Cardiac fibroblast (primary cell): ENCODE measurements around the gene ZNF142.

ENCODE experiments used
- DNase-seq, 2 donors: peaks; one replicate each; pipeline versions ENCODE4 v3.0.0 to v3.0.0-alpha.2; 2010; ENCODE audit warnings: low read depth in 2 of 2
- H3K4me3 ChIP-seq, 2 donors: replicated peaks in 1 of 2; 1 replicate in 1 of 2; 2 replicates in 1 of 2; pipeline ENCODE4 v1.5.1; 2011; ENCODE audit warnings: low read depth in 2 of 2, low read length in 2 of 2, mild to moderate bottlenecking in 2 of 2, moderate library complexity in 1 of 2
- TF ChIP-seq, protein P1 (sequence below): IDR thresholded peaks from one replicate; pipeline ENCODE4 v1.5.1; 2011; ENCODE audit warnings: low read depth, mild to moderate bottlenecking, low read length, inconsistent platforms

ZNF142 gene

DNA sequence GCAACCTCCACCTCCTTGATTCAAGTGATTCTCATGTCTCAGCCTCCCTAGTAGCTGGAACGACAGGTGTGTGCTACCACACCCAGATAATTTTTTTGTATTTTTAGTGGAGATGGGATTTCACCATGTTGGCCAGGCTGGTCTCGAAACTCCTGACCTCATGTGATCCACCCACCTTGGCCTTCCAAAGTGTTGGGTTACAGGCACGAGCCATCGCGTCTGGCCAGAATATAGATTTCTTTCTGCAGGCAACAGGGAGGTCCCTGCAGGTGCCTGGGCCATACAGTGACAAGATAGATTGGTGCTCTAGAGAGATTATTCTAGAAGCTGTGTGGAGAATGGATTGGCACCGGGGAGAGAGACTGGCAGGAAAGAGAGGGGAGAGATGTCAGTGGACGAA lies 38.4 kb downstream of the ZNF142 start:
- no peak for DNase-seq
- no peak overlapping the region for H3K4me3 ChIP-seq
- TF ChIP-seq, protein P1, sequence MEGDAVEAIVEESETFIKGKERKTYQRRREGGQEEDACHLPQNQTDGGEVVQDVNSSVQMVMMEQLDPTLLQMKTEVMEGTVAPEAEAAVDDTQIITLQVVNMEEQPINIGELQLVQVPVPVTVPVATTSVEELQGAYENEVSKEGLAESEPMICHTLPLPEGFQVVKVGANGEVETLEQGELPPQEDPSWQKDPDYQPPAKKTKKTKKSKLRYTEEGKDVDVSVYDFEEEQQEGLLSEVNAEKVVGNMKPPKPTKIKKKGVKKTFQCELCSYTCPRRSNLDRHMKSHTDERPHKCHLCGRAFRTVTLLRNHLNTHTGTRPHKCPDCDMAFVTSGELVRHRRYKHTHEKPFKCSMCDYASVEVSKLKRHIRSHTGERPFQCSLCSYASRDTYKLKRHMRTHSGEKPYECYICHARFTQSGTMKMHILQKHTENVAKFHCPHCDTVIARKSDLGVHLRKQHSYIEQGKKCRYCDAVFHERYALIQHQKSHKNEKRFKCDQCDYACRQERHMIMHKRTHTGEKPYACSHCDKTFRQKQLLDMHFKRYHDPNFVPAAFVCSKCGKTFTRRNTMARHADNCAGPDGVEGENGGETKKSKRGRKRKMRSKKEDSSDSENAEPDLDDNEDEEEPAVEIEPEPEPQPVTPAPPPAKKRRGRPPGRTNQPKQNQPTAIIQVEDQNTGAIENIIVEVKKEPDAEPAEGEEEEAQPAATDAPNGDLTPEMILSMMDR, result no peak

DNA sequence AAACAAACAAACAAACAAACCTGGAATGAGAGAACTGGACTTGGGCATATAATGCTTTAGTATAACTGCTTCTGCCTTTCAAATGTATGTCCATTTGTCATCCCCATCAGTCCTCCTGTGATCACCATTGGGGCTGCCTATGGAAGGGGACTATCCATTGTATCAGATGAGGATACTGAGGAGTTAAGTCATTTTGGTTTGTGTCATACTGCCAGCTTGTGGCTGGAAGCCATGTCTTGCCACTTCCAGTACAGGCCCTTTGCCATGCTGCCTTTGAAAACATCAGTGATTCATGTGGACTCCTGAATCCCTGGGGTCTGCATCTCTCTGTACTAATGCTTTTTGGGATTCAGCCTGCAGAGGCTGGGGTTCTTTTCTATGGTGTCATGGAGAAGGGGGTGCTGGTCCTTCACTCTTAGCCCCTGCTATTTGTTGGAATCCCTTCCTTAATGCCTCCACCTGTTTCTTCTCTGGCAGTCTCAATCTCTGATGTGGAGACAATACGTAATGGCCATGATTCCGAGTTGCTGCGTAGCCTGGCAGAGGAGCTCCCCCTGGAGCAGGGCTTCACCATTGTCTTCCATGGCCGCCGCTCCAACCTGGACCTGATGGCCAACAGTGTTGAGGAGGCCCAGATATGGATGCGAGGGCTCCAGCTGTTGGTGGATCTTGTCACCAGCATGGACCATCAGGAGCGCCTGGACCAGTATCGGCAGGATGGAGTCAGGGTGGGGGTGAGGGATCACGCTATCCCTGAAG lies 41.1 kb downstream of the ZNF142 start:
- no peak overlapping the region for H3K4me3 ChIP-seq
- DNase-seq, result no peak
- TF ChIP-seq, protein P1, result no peak

DNA sequence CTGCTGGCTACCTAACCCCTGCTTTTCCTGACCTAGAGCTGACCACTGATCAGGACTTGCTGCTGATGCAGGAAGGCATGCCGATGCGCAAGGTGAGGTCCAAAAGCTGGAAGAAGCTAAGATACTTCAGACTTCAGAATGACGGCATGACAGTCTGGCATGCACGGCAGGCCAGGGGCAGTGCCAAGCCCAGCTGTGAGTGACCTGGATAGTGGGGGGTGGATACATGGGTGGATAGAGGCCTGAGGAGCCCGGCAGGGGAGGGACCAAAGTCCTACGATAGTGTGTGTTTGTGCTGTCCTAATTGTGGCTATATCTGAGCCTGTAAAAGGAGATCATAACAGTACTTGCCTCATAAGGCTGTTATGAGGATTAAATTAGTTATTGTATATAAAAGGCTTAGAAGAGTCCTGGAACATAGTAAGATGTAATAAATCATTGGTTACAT lies 43.5 kb downstream of the ZNF142 start:
- TF ChIP-seq, protein P1, result no peak
- H3K4me3 ChIP-seq, result no peak overlapping the region
- no peak for DNase-seq

DNA sequence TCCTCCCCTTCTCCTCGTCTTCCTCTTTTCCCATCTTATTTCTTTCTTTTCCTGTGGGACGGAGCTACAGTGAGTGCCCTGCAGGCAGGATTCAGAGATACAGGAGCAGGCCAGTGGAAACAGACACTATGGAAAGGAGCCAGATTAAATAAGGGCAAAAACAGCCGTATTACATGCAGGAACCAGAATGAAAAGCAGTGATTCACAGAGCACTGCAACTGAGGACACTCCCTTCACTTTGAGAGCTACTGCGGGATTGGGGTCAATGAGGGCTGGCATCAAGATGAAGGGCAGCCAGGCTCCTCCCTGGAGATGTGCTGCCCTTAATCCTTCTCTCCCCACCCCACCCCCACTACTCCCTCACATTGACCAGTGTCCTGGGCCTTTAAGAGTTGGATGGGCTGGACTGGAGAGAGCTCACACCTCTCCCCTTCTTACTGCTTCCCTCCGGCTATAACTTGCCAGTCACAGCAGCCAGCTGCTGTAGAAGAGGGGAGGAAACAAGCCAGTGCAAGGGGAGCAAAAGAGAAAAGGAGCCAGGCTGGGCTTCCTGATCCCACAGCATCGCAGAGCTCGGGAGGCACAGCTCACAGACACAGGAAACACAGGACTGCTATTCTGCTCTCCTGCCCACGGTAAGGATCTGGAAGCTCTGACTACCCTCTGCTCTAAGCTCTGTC lies 51.8 kb downstream of the ZNF142 start, which contains the start of gene PLCD4:
Gene PLCD4, plus strand, starts transcription at position 464 of the 680 bp plus-strand sequence. CDS start 7,841 bp downstream, outside the sequence.
- peak within 1 kb of the TSS; percentile 35 to 37 for H3K4me3 ChIP-seq
- TF ChIP-seq, protein P1, result peak; percentile 31
- DNase-seq, result peak; percentile 75 to 86

DNA sequence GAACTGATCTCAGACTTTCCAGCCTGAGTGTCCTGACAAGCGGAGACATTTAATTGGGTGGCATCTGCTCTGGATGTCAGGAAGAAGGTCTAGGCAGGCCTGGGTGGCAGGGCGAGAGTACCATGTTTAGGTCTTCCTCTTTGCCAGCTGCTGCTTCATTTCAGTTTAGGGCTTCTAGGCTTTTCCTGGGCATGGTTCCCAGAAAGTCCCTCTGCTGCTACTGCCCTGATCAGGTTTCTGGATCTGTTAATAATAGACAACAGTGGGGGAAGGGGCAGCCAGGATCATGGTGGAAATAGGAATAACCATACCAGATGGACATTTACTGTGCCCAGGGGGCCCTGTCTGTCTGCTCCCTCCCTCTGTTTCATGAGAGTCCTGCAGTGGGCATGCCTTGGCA lies 54.0 kb downstream of the ZNF142 start:
- TF ChIP-seq, protein P1, result no peak
- peak in 1 of 2 donors; percentile 66 for DNase-seq
- no peak overlapping the region for H3K4me3 ChIP-seq
